Measurements from ENCODE around the gene VDAC1. TPM values are rescaled to one million over a fixed set of nuclear protein-coding genes. Genes with fewer than 3 reads are reported as not detected.

VDAC1 gene
- polyA plus RNA-seq, 6 donors from 2014 or later = 76.4 to 88.7 (median 79.2) TPM

DNA sequence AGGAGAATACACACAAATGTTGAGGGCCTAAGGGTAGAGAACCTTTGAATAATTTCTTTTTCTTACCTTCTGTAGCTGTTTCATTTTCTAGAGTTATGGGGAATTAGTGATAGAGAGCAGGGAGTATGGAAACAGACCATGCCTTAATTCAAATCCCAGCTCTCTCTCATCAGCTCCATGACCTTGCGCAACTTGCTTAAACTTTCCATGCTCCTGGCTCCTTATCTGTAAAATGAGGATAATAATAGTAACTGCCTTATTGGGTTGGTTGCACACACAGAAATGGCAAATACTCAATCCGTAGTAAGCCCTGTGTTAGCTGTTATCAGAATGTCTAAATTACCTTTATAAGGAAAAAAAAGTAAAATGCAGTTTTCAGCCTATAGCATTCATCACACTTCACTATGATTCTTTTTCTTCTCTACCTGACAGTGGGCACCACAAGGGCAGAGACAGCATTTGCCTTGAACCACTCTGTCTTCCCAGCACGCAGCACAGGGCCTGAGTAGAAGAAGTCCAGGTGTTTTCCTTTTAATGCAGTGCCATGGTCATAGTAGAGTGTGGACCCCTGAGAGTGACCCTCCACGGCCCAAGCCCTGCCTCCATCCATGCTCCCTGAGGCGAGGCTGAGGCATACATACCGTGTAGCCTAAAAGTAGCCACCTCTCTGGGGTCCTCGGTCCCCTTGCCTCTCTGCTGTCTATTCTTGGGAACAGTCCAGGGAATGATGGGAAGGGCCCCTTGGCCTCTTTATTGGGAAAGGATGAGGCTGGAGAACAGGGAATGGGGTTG, 53.8 kb downstream of the VDAC1 start:
- Mint-ChIP-seq H3K27ac (peak overlapping the region in 1 of 6 donors; percentile 27), H3K36me3 (peaks cover 9 to 10% of the 10 kb centered on the region in 2 donors), H3K4me1 (peaks cover 0 to 12% (median 6%) of the 10 kb centered on the region in 3 donors), H3K4me3 (no peak overlapping the region), H3K9me3 (no peaks in the 10 kb centered on the region), H3K27me3 (no peaks in the 10 kb centered on the region)
- DNase-seq (no peak), ATAC-seq (ENCODE audit: low read depth in 2 of 2) (no peak)

DNA sequence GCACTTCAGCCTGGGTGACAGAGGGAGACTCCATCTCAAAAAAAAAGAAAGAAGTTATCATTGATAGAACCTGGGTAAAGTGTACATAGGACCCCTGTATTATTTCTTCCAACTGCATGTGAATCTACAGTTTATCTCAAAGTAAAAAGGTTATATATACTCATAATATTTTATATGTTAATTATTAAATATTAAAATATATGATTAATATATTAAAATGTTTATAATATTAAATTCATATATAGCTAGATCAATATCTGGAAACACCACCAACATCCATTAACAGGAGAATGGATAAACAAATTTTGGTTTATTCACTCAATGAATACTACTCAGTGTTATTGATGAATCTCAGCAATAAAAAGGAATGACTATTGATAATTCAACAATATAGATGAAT, 56.1 kb downstream of the VDAC1 start:
- Mint-ChIP-seq H3K4me3 (no peak overlapping the region), H3K27me3 (no peaks in the 10 kb centered on the region), H3K9me3 (no peaks in the 10 kb centered on the region), H3K27ac (peak overlapping the region in 1 of 6 donors; percentile 7), H3K4me1 (peaks cover 5 to 11% (median 6%) of the 10 kb centered on the region in 3 donors), H3K36me3 (no peaks in the 10 kb centered on the region)
- DNase-seq (no peak), ATAC-seq (ENCODE audit: low read depth in 2 of 2) (no peak)

DNA sequence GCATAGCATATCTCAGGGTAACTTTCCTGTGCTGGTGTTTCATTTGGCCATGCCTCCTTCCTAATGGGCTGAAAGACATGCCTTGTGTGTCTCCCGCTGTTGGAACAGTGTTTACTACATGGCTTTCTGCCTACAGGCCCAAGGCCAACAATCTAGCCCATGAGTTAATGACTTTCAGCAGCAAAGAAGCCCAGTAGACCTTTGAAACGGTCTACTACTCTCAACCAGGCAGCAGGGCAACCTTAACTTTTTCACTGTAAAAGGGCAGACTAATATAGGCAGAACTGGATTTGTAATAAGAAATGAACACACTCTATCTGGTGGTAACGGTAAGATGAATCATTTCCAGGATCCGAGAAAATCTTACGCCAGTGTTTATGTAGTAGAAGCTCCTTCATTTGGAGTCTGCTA, 57.3 kb downstream of the VDAC1 start:
- Mint-ChIP-seq H3K4me3 (no peak overlapping the region), H3K27ac (peak overlapping the region in 1 of 6 donors; percentile 60), H3K9me3 (no peaks in the 10 kb centered on the region), H3K4me1 (peaks cover 9 to 22% (median 14%) of the 10 kb centered on the region in 3 donors), H3K27me3 (no peaks in the 10 kb centered on the region), H3K36me3 (no peaks in the 10 kb centered on the region)
- DNase-seq (no peak), ATAC-seq (ENCODE audit: low read depth in 2 of 2) (no peak)

DNA sequence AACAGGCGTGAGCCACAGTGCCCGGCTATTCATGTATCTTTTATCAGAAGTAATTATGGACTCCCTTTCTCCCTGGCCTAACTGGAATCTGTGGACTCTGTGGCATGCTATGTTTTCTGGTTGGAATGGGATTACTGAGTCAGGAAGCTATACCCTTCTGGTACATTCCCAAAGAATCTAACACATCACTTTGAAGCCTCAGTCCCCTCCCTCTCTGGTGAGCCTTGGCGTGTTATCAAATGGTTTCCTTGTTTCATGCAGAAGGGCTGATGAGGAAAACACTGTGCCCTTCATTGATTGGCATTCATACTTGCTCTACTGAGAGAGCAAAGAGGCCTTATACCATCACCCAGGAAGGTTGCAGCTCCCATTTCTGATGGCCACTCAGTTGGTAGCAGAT, 59.2 kb downstream of the VDAC1 start:
- Mint-ChIP-seq H3K4me1 (peaks cover 22 to 33% (median 27%) of the 10 kb centered on the region in 3 donors), H3K4me3 (no peak overlapping the region)

DNA sequence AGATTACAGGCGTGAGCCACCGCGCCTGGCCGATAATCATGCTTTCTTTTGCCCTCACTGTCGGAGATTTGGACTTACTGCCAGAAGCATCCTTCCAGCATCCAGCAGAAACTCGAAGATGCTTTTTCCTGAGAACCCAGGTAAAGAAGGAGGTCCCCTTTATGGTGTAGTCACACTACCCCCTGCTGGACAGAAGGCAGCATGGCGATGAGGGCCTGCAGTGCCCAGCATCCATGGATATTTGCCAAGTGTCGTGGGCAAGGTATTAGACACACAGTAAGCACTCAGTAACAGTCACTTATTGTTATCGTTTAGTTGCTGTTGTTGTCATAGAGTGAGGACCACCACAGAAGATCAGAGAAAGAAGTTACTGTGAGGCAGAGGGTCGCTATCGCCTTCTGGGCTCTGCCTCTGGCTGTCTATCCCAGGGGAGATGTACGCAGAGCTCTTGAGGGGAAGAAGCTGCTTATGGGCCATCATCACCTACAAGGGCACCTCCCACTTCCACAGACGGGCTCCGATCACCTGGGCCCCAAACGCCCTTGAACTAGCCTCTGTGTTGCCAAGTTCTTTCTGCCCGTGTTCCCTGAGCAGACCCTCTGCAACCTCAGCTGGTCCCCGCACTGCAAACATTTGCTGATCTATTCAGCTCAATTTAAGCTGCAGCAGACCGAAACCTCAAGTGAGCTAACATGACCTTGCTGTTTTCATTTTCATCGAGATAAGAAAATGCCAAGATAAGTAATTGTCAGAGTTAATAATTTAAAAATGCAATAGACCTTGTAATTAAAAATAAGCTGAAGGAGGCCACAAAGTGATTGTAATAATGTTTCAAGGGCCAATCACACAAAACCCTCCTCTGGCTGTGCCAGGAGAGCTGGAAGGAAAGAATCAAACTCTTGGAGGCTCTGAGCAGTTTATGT, 60.3 kb downstream of the VDAC1 start:
- H3K27me3 Mint-ChIP-seq = no peaks in the 10 kb centered on the region
- H3K36me3 Mint-ChIP-seq = peaks cover 0 to 4% of the 10 kb centered on the region in 2 donors
- peak overlapping the region in 2 of 8 donors; percentile 52 to 64 for H3K4me3 Mint-ChIP-seq
- DNase-seq (peak; percentile 56), ATAC-seq (ENCODE audit: low read depth in 2 of 2) (peak; percentile 62 to 79)
- peak overlapping the region in 3 of 6 donors; percentile 12 to 90 (median 19) for H3K27ac Mint-ChIP-seq
- H3K4me1 Mint-ChIP-seq = peaks cover 31 to 44% (median 35%) of the 10 kb centered on the region in 3 donors
- H3K9me3 Mint-ChIP-seq = peaks cover 0 to 8% (median 0%) of the 10 kb centered on the region in 7 donors

More for the DNA sequence above, 59.2 kb downstream of the VDAC1 start:
- ATAC-seq (ENCODE audit: low read depth in 2 of 2) = no peak
- Mint-ChIP-seq H3K9me3 (peaks cover 0 to 4% (median 0%) of the 10 kb centered on the region in 7 donors), H3K27me3 (no peaks in the 10 kb centered on the region), H3K27ac (peak overlapping the region in 1 of 6 donors; percentile 76), H3K36me3 (no peaks in the 10 kb centered on the region)
- DNase-seq = no peak

DNA sequence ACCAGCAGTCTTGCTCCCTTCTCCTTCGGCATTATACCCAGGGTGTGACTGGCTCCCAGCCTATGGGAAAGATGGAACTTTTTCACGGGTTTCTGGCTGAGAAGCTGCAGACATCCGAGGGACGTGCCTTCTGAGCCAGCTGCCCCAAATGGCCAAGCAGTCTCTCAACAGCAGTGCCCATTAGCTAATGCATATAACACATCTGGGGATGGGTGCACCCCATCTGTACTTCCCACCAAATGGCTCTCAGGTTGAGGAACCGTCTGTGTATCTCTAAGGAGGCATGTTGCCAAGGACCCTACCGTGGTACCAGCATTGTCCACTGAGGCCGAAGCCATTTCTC, 61.3 kb downstream of the VDAC1 start:
- no peak for ATAC-seq (ENCODE audit: low read depth in 2 of 2)
- Mint-ChIP-seq H3K9me3 (peaks cover 0 to 10% (median 0%) of the 10 kb centered on the region in 7 donors), H3K27ac (no peak overlapping the region), H3K36me3 (peaks cover 0 to 7% of the 10 kb centered on the region in 2 donors), H3K4me3 (no peak overlapping the region), H3K27me3 (no peaks in the 10 kb centered on the region), H3K4me1 (peaks cover 42 to 54% (median 45%) of the 10 kb centered on the region in 3 donors)
- DNase-seq = no peak

DNA sequence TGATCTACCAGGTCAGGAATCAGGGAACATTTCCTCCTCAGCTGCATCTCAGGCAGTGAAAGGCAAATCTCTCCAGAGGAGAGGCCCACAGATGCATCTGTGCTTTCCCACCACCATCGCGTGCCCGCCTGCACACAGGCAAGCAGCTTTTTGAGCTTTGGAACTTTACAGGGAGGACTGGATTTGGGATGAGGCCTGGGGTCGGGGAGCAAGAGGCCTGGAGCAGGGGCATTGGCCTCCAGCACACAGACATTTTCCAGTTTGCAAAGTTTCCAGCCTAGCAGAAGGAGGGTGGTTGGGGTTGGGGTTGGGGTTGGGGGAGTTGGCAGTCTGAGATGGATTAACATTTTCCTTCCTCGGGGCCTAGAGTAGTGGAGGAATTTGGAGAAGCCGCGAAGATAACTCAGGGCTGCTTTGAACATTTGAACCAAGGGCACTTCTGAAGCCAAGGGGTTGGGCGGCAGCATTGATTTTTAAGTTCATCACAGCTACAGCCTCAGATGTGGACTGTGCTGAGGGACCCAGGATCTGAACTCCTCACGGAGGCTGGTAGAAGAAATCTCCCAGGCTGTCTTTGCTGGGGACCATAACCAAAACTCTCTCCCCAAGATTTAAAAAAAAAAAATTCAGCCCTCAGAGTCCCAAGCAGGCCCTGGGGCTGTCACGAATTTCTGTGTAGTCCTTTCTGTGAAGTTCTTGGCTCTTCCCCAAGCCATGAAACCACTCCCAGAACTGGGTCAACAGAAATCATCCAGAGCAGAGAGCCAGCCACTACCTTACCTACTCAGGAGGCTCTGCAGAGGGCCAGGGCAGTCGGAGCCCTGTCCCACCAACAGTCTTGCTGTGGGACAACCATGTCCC, 61.9 kb downstream of the VDAC1 start:
- Mint-ChIP-seq H3K36me3 (peaks cover 0 to 7% of the 10 kb centered on the region in 2 donors), H3K27ac (peak overlapping the region in 2 of 6 donors; percentile 37 to 84), H3K4me3 (peak overlapping the region in 2 of 8 donors; percentile 6 to 37), H3K27me3 (no peaks in the 10 kb centered on the region), H3K9me3 (peaks cover 0 to 10% (median 0%) of the 10 kb centered on the region in 7 donors), H3K4me1 (peaks cover 46 to 60% (median 51%) of the 10 kb centered on the region in 3 donors)
- DNase-seq (no peak), ATAC-seq (ENCODE audit: low read depth in 2 of 2) (no peak)

DNA sequence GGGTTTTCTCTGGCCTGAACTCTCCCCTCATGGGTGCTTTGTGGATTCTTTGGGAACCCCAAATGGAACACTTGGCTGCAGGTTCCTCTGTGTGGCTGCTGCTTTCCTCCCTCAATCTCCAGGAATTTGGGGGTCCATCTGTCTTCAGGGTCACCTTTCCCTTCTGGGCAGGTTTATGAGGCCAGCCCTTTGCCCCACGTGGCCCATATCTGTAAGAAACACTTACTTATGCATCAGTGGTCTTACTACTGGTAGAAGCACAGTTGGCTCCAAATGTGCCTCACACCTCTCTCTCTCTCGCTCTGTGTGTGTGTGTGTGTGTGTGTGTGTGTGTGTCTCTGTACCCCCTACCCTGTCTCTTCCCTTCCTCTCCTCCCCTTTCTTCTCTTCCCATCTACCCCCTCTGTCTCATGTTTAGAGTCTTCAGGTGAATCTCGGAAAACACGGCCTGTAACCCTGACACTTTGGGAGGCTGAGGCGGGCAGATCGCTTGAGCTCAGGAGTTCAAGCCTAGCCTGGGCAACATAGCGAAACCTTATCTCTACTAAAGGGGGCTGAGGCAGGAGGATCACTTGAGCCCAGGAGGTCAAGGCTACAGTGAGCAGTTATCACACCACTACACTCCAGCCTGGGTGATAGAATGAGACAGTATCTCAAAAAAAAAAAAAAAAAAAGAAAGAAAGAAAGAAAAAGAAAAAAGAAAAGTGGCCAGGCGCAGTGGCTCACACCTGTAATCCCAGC, 63.1 kb downstream of the VDAC1 start:
- ATAC-seq (ENCODE audit: low read depth in 2 of 2) (no peak), DNase-seq (no peak)
- peaks cover 0 to 10% of the 10 kb centered on the region in 2 donors for H3K36me3 Mint-ChIP-seq
- peak overlapping the region in 5 of 8 donors; percentile 13 to 60 (median 24) for H3K4me3 Mint-ChIP-seq
- no peaks in the 10 kb centered on the region for H3K27me3 Mint-ChIP-seq
- peak overlapping the region in 5 of 6 donors; percentile 80 to 94 (median 85) for H3K27ac Mint-ChIP-seq
- H3K9me3 Mint-ChIP-seq = peaks cover 0 to 10% (median 7%) of the 10 kb centered on the region in 7 donors
- H3K4me1 Mint-ChIP-seq = peaks cover 55 to 73% (median 63%) of the 10 kb centered on the region in 3 donors

DNA sequence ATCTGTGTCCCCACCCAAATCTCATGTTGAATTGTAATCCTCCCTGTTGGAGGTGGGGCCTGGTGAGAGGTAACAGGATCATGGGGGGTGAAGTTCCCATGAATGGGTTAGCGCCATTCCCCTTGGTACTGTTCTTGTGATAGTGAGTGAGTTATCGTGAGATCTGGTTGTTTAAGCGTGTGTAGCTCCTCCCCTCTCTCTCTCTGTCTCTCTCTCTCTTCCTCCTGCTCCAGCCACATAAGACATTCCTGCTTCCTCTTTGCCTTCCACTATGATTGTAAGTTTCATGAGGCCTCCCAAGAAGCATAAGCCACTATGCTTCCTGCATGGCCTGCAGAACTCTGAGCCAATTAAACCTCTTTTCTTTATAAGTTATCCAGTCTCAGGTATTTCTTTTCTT, 65.1 kb downstream of the VDAC1 start:
- peaks cover 73 to 91% (median 82%) of the 10 kb centered on the region in 3 donors for H3K4me1 Mint-ChIP-seq
- ATAC-seq (ENCODE audit: low read depth in 2 of 2) = no peak
- peak overlapping the region; percentile 93 to 100 (median 97) for H3K27ac Mint-ChIP-seq
- no peak for DNase-seq
- peaks cover 0 to 14% (median 8%) of the 10 kb centered on the region in 7 donors for H3K9me3 Mint-ChIP-seq
- peaks cover 0 to 18% of the 10 kb centered on the region in 2 donors for H3K36me3 Mint-ChIP-seq
- no peaks in the 10 kb centered on the region for H3K27me3 Mint-ChIP-seq
- H3K4me3 Mint-ChIP-seq = peak overlapping the region in 7 of 8 donors; percentile 57 to 82 (median 64)

DNA sequence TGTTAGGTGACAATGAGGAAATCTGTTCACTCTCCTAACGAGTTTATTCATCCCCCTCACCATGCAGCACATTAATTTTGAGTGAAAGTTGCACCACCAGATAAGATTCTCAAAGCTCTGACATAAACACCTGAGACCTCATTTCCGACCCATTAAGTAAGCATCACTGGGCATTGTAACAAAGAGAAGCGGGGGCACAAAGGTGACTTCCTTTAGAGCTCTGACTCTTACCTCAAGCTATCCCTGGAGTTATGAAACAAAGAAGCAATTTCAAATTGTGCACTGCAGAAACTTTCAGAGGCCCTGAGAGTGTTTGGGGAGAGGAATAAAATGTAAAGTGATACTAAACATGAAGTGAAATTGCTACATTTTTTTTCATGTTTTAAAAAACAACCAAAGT, 65.8 kb downstream of the VDAC1 start:
- Mint-ChIP-seq H3K4me1 (peaks cover 76 to 94% (median 83%) of the 10 kb centered on the region in 3 donors), H3K4me3 (peak overlapping the region; percentile 29 to 81 (median 60))
- peak; percentile 51 to 59 for ATAC-seq (ENCODE audit: low read depth in 2 of 2)

DNA sequence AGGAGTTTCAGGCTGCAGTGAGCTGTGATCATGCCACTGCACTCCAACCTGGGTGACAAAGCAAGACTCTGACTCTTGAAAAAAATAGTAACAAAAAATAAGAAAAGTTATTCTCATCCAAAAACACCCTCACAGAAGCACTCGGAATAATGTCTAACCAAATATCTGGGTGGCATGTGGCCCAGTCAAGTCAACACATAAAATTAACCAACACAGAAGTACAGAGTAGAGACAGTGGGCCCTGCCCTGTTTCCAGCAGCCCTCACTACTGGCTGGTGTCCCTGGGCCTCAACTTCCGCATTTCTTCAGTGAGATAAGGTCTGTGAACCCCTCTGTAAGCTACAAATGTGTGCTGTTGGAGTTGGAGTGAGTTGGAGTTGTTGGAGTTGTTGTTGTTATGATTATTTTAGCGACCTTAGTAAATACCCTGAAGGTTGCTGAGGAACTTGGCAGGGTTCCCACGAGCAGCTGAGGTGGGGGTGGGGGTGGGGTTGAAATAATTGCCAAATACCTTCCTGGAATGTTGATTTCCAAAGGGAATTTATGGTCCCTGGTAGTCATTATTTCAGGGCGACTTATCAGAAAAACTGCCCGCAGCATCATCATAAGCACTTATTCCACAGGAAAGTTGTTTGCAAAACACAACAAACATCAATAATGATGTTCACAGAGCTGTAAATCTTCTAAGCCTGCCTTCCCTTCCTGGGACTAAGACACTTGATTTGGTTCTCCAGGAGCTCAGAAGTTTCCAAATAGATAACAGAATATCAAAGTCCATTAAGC, 66.5 kb downstream of the VDAC1 start:
- Mint-ChIP-seq H3K36me3 (peaks cover 0 to 18% of the 10 kb centered on the region in 2 donors), H3K27ac (peak overlapping the region; percentile 93 to 100 (median 97)), H3K27me3 (no peaks in the 10 kb centered on the region), H3K4me1 (peaks cover 77 to 94% (median 85%) of the 10 kb centered on the region in 3 donors), H3K4me3 (peak overlapping the region in 7 of 8 donors; percentile 30 to 84 (median 62)), H3K9me3 (peaks cover 0 to 14% (median 8%) of the 10 kb centered on the region in 7 donors)
- ATAC-seq (ENCODE audit: low read depth in 2 of 2) (no peak), DNase-seq (no peak)

More for the DNA sequence above, 65.8 kb downstream of the VDAC1 start:
- peaks cover 0 to 14% (median 8%) of the 10 kb centered on the region in 7 donors for H3K9me3 Mint-ChIP-seq
- H3K27ac Mint-ChIP-seq = peak overlapping the region; percentile 93 to 100 (median 97)
- H3K36me3 Mint-ChIP-seq = peaks cover 0 to 18% of the 10 kb centered on the region in 2 donors
- H3K27me3 Mint-ChIP-seq = no peaks in the 10 kb centered on the region
- peak; percentile 69 for DNase-seq
